ENCODE results near the gene ZNF337. TPM values are rescaled to one million over a fixed set of nuclear protein-coding genes. Genes with fewer than 3 reads are reported as not detected.

ZNF337 gene
- total RNA-seq, 4 donors from 2014 or later = 7.1 to 9.4 (median 8.0) TPM

DNA sequence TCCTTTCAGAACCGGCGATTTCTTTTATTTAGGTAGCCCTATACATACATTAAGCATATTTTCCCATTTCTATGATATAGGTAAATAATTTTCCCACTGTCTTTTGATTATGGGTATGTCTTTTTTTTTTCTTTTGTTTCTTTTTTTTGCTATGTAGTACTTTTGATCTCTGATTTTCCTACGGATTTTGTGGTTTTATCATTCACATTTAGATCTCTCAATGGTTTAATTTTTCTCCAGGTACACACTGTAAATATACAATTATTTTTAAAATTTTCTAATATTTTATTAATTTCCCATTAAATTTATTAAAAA is 436 bp upstream of the ZNF337 start:
- DNase-seq = no peak
- TF ChIP-seq POLR2A (IDR thresholded peaks at IDR 0.05) (no peak), CTCF (IDR thresholded peaks at IDR 0.05 in 4 of 5, conservative IDR thresholded peaks at IDR 0.05 in 1 of 5) (no peak)
- no peak for ATAC-seq
- in situ Hi-C loops (cut with MboI; ENCODE audit: low sequenced_read_pairs in 4 of 4) = loop anchor here in 3 of 4 donors (5.0 to 25.0 kb wide), 4 partner anchors 75 to 635 kb away; partner anchors contain the start of genes ABHD12 (in 1 of the 3), ACSS1 (in 1 of the 3) and NANP (in 1 of the 3)
- Histone ChIP-seq H3K4me3 (peak overlapping the region; percentile 86 to 95 (median 92)), H3K27me3 (no peaks in the 10 kb centered on the region), H3K27ac (peak overlapping the region; percentile 80 to 92 (median 84)), H3K9me3 (no peaks in the 10 kb centered on the region), H3K36me3 (no peaks in the 10 kb centered on the region), H3K4me1 (peaks cover 8 to 11% of the 10 kb centered on the region in 2 donors)
- intact Hi-C loops (cut with DNase I; ENCODE audit: low total_unique reads) = loop anchor here (2.0 to 5.0 kb wide), 3 partner anchors 74 to 305 kb away; partner anchors contain the start of gene ABHD12

- Histone ChIP-seq H3K9me3 (no peaks in the 10 kb centered on the region), H3K4me3 (peak overlapping the region; percentile 86 to 95 (median 92)), H3K27ac (peak overlapping the region; percentile 80 to 92 (median 84)), H3K27me3 (no peaks in the 10 kb centered on the region), H3K4me1 (peaks cover 8 to 11% of the 10 kb centered on the region in 2 donors), H3K36me3 (no peaks in the 10 kb centered on the region)
- intact Hi-C loops (cut with DNase I; ENCODE audit: low total_unique reads) = loop anchor here (2.0 to 5.0 kb wide), 3 partner anchors 73 to 303 kb away; partner anchors contain the start of gene ABHD12
- TF ChIP-seq POLR2A (IDR thresholded peaks at IDR 0.05) (no peak), CTCF (IDR thresholded peaks at IDR 0.05 in 4 of 5, conservative IDR thresholded peaks at IDR 0.05 in 1 of 5) (no peak)
- in situ Hi-C loops (cut with MboI; ENCODE audit: low sequenced_read_pairs in 4 of 4) = loop anchor here in 3 of 4 donors (5.0 to 25.0 kb wide), 4 partner anchors 73 to 633 kb away; partner anchors contain the start of genes ABHD12 (in 1 of the 3), ACSS1 (in 1 of the 3) and NANP (in 1 of the 3)
- DNase-seq (peak in 1 of 2 donors; percentile 6), ATAC-seq (peak; percentile 16 to 33)
Measured at GRCh38 chr20:25695532-25696370, 902 bp downstream of the ZNF337 start.

DNA sequence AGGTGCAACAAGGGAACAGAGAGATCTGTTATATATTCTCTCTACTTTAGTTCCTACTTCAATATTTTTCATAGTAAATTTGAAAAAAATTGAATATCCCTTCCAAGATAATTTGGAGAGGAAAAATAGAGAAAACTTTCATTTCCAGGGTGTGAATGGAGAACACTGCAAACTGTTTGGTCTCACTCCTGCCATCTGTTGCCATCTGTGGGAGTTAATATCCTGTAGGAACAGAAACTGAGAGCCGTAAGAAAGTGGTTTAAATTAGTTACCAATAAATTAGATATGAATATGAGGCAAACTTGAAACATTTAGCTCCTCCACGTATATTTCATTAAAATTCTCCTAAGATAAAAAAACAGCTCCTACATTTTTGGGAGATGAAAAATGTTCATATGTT is 4.2 kb downstream of the ZNF337 start:
- no peaks in the 10 kb centered on the region for H3K27me3 ChIP-seq
- peaks cover 8 to 9% of the 10 kb centered on the region in 2 donors for H3K4me1 ChIP-seq
- in situ Hi-C loops (cut with MboI; ENCODE audit: low sequenced_read_pairs in 4 of 4) (loop anchor here in 3 of 4 donors (5.0 to 25.0 kb wide), 4 partner anchors 65 to 630 kb away; partner anchors contain the start of genes ABHD12 (in 1 of the 3) and ACSS1 (in 1 of the 3)), intact Hi-C loops (cut with DNase I; ENCODE audit: low total_unique reads) (no loop called here)
- ATAC-seq (no peak), DNase-seq (no peak)
- TF ChIP-seq POLR2A (IDR thresholded peaks at IDR 0.05) = no peak
- TF ChIP-seq CTCF (IDR thresholded peaks at IDR 0.05 in 4 of 5, conservative IDR thresholded peaks at IDR 0.05 in 1 of 5) = no peak
- no peaks in the 10 kb centered on the region for H3K36me3 ChIP-seq
- no peak overlapping the region for H3K27ac ChIP-seq
- H3K4me3 ChIP-seq = no peak overlapping the region
- no peaks in the 10 kb centered on the region for H3K9me3 ChIP-seq

- no peak for TF ChIP-seq POLR2A (IDR thresholded peaks at IDR 0.05)
- TF ChIP-seq CTCF (IDR thresholded peaks at IDR 0.05 in 4 of 5, conservative IDR thresholded peaks at IDR 0.05 in 1 of 5) = no peak
- in situ Hi-C loops (cut with MboI; ENCODE audit: low sequenced_read_pairs in 4 of 4) = loop anchor here in 3 of 4 donors (5.0 to 25.0 kb wide), 4 partner anchors 63 to 628 kb away; partner anchors contain the start of genes ABHD12 (in 1 of the 3) and ACSS1 (in 1 of the 3)
- Histone ChIP-seq H3K27me3 (no peaks in the 10 kb centered on the region), H3K4me1 (peaks cover 11 to 14% of the 10 kb centered on the region in 2 donors), H3K9me3 (no peaks in the 10 kb centered on the region), H3K27ac (no peak overlapping the region), H3K36me3 (peaks cover 0 to 2% of the 10 kb centered on the region in 2 donors), H3K4me3 (no peak overlapping the region)
- ATAC-seq (no peak), DNase-seq (no peak)
- intact Hi-C loops (cut with DNase I; ENCODE audit: low total_unique reads) = no loop called here
Measured at GRCh38 chr20:25690427-25690826, 6.2 kb downstream of the ZNF337 start.

Data from gastrocnemius medialis (tissue), 4 donors.